HG02884 (cell line): ENCODE results near the gene SOWAHB.

Experiments
- ATAC-seq: cut with Tn5 transposase; IDR thresholded peaks from one replicate; pipeline ENCODE4 v1.9.1; 2021; ENCODE audit warnings: mild to moderate bottlenecking, moderate library complexity; ENCODE audit not compliant: unreplicated experiment

The SOWAHB gene

GRCh38 chr4:76858319-76858718 lies 39.6 kb downstream of the SOWAHB start:
- no peak for ATAC-seq

- ATAC-seq, result no peak
These were observed 40.9 kb downstream of the SOWAHB start for GRCh38 chr4:76857074-76857409.

GRCh38 chr4:76856243-76857073 lies 41.5 kb downstream of the SOWAHB start:
- ATAC-seq, result no peak

GRCh38 chr4:76854858-76855257 lies 43.1 kb downstream of the SOWAHB start:
- no peak for ATAC-seq

GRCh38 chr4:76851375-76851774 lies 46.6 kb downstream of the SOWAHB start:
- no peak for ATAC-seq

GRCh38 chr4:76850010-76850441 lies 47.9 kb downstream of the SOWAHB start:
- no peak for ATAC-seq
